HL-60/S4 treated with phorbol 12-myristate 13-acetate at 8.2 ng/mL for 4 days and 3 days (cell line): ENCODE results near the gene PGGHG.

ENCODE experiments used
- in situ Hi-C: fragments of 300-500 bp; cut with MboI; formaldehyde crosslinking; loops from 2 replicates; pipeline ENCODE4 v1.15.0; 2022; ENCODE audit warnings: low sequenced_read_pairs

The PGGHG gene

GRCh38 chr11:344836-345578 lies 56.1 kb downstream of the PGGHG start:
- in situ Hi-C loops: no loop called here
